Nephron progenitor cell (in vitro differentiated cells): ENCODE results near the gene LMBRD1.
"Not testable (repeated sequence)": the region's sequence is repeated elsewhere in the genome, so short reads cannot be mapped to it uniquely, and the experiment has no call there.

Source experiments
- DNase-seq: peaks from one replicate; pipeline ENCODE4 v3.0.0; 2021
- H3K27ac Mint-ChIP-seq: 2 replicates; pipeline ENCODE4 v1.8.0; 2021; ENCODE audit warnings: mild to moderate bottlenecking, moderate library complexity, mixed read lengths
- H3K27me3 Mint-ChIP-seq: 2 replicates; pipeline ENCODE4 v1.8.0; 2021; ENCODE audit warnings: mild to moderate bottlenecking, low read depth, mixed read lengths; ENCODE audit not compliant: poor library complexity
- H3K36me3 Mint-ChIP-seq: 2 replicates; pipeline ENCODE4 v1.8.0; 2021; ENCODE audit warnings: low read depth, mixed read lengths
- H3K4me1 Mint-ChIP-seq: 2 replicates; pipeline ENCODE4 v1.8.0; 2021; ENCODE audit warnings: mixed read lengths
- H3K4me3 Mint-ChIP-seq: 2 replicates; pipeline ENCODE4 v1.8.0; 2021; ENCODE audit warnings: mild to moderate bottlenecking, moderate library complexity, mixed read lengths
- H3K9me3 Mint-ChIP-seq: 2 replicates; pipeline ENCODE4 v1.8.0; 2021; ENCODE audit warnings: mild to moderate bottlenecking, moderate library complexity, mixed read lengths
- CTCF ChIP-seq: fragments of 200-600 bp; sonication (generic); IDR thresholded peaks from 2 replicates; pipeline ENCODE4 v1.5.0; 2021; ENCODE audit warnings: antibody characterized with exemption

LMBRD1 gene

GRCh38 chr6:69832558-69832957 is 35.7 kb upstream of the LMBRD1 start:
- H3K27ac Mint-ChIP-seq = no peak overlapping the region
- DNase-seq = no peak
- no peaks in the 10 kb centered on the region for H3K9me3 Mint-ChIP-seq
- H3K27me3 Mint-ChIP-seq = peaks cover 4% of the 10 kb centered on the region
- H3K4me1 Mint-ChIP-seq = no peaks in the 10 kb centered on the region
- TF ChIP-seq CTCF = no peak
- H3K4me3 Mint-ChIP-seq = no peak overlapping the region
- H3K36me3 Mint-ChIP-seq = no peaks in the 10 kb centered on the region

GRCh38 chr6:69827276-69827893 is 30.6 kb upstream of the LMBRD1 start:
- Mint-ChIP-seq H3K4me3 (no peak overlapping the region), H3K4me1 (no peaks in the 10 kb centered on the region), H3K27me3 (peaks cover 4% of the 10 kb centered on the region), H3K27ac (no peak overlapping the region), H3K36me3 (no peaks in the 10 kb centered on the region), H3K9me3 (no peaks in the 10 kb centered on the region)
- TF ChIP-seq CTCF = no peak
- no peak for DNase-seq

- no peak overlapping the region for H3K4me3 Mint-ChIP-seq
- H3K4me1 Mint-ChIP-seq = no peaks in the 10 kb centered on the region
- H3K9me3 Mint-ChIP-seq = no peaks in the 10 kb centered on the region
- H3K36me3 Mint-ChIP-seq = no peaks in the 10 kb centered on the region
- H3K27ac Mint-ChIP-seq = no peak overlapping the region
- H3K27me3 Mint-ChIP-seq = peaks cover 4% of the 10 kb centered on the region
- no peak for TF ChIP-seq CTCF
- no peak for DNase-seq
These were observed 29.1 kb upstream of the LMBRD1 start for GRCh38 chr6:69825904-69826303.

- not testable (repeated sequence) for H3K4me1 Mint-ChIP-seq, H3K27me3 Mint-ChIP-seq, H3K9me3 Mint-ChIP-seq, H3K27ac Mint-ChIP-seq, DNase-seq, H3K4me3 Mint-ChIP-seq, H3K36me3 Mint-ChIP-seq
These were observed 27.5 kb upstream of the LMBRD1 start for GRCh38 chr6:69824355-69824754.

GRCh38 chr6:69820438-69820837 is 23.6 kb upstream of the LMBRD1 start:
- H3K27ac Mint-ChIP-seq = no peak overlapping the region

GRCh38 chr6:69820018-69820417 is 23.2 kb upstream of the LMBRD1 start:
- Mint-ChIP-seq H3K9me3 (no peaks in the 10 kb centered on the region), H3K27me3 (no peaks in the 10 kb centered on the region), H3K27ac (no peak overlapping the region), H3K36me3 (no peaks in the 10 kb centered on the region), H3K4me1 (peaks cover 9% of the 10 kb centered on the region), H3K4me3 (no peak overlapping the region)
- no peak for TF ChIP-seq CTCF
- no peak for DNase-seq

More at GRCh38 chr6:69820438-69820837, 23.6 kb upstream of the LMBRD1 start:
- no peak for DNase-seq
- TF ChIP-seq CTCF = no peak
- Mint-ChIP-seq H3K27me3 (no peaks in the 10 kb centered on the region), H3K9me3 (no peaks in the 10 kb centered on the region), H3K36me3 (no peaks in the 10 kb centered on the region), H3K4me1 (peaks cover 5% of the 10 kb centered on the region), H3K4me3 (no peak overlapping the region)
